ENCODE data around the gene SYN1. TPM values are rescaled to one million over a fixed set of nuclear protein-coding genes. Genes with fewer than 3 reads are reported as not detected.
A peak's percentile ranks its signal among the peaks of the same experiment; 100 is the strongest.

SYN1 gene
- total RNA-seq, 1 donor from 2014 or later: 5.3 TPM

- peaks cover 11% of the 10 kb centered on the region for H3K9me3 Mint-ChIP-seq (ENCODE audit: low read depth)
- TF ChIP-seq, protein P1, sequence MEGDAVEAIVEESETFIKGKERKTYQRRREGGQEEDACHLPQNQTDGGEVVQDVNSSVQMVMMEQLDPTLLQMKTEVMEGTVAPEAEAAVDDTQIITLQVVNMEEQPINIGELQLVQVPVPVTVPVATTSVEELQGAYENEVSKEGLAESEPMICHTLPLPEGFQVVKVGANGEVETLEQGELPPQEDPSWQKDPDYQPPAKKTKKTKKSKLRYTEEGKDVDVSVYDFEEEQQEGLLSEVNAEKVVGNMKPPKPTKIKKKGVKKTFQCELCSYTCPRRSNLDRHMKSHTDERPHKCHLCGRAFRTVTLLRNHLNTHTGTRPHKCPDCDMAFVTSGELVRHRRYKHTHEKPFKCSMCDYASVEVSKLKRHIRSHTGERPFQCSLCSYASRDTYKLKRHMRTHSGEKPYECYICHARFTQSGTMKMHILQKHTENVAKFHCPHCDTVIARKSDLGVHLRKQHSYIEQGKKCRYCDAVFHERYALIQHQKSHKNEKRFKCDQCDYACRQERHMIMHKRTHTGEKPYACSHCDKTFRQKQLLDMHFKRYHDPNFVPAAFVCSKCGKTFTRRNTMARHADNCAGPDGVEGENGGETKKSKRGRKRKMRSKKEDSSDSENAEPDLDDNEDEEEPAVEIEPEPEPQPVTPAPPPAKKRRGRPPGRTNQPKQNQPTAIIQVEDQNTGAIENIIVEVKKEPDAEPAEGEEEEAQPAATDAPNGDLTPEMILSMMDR (IDR thresholded peaks at IDR 0.05; ENCODE audit: unreplicated experiment): no peak
- no peaks in the 10 kb centered on the region for H3K4me1 Mint-ChIP-seq (ENCODE audit: low read depth)
- no peak overlapping the region for H3K4me3 Mint-ChIP-seq (ENCODE audit: low read depth)
- peaks cover 3% of the 10 kb centered on the region for H3K36me3 Mint-ChIP-seq (ENCODE audit: insufficient read depth)
- no peak overlapping the region for H3K27ac Mint-ChIP-seq
- no peak for DNase-seq (ENCODE audit: low spot score, unreplicated experiment)
- H3K27me3 Mint-ChIP-seq: no peaks in the 10 kb centered on the region
Observed at GRCh38 chrX:47587091-47587891, 32.4 kb downstream of the SYN1 start.

DNA sequence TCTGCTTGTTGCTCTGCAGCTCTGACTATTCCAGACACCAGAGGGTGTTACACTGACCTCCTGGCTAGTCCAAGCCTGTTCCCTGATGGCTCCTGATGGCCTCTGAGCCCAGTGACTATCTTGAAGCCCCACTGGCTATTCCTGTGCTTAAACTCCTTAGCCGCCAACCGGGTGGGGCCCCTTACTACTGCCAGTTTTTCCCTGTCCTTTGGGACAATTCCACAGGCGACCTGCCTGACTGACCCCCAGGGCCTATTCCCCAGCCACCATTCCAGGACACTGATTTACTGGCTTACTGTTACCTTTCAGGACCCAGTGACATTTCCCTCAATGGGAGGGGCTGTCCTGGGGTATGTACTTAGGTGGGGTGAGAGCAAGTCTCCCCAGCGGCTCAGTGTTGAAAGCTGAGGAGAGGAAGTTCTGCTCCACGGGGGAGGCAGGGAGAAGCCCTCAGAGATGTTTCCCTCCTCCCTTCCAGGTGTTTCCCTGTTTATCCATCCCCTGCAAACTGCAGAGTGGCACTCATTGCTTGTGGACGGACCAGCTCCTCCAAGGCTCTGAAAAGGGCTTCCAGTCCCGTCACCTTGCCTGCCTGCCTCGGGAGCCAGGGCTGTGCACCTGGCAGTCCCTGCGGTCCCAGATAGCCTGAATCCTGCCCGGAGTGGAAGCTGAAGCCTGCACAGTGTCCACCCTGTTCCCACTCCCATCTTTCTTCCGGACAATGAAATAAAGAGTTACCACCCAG, 33.4 kb downstream of the SYN1 start:
- Mint-ChIP-seq H3K9me3 (ENCODE audit: low read depth) (peaks cover 14% of the 10 kb centered on the region), H3K27me3 (no peaks in the 10 kb centered on the region), H3K36me3 (ENCODE audit: insufficient read depth) (peaks cover 3% of the 10 kb centered on the region), H3K27ac (no peak overlapping the region), H3K4me3 (ENCODE audit: low read depth) (no peak overlapping the region), H3K4me1 (ENCODE audit: low read depth) (peaks cover 3% of the 10 kb centered on the region)
- DNase-seq (ENCODE audit: low spot score, unreplicated experiment): no peak
- TF ChIP-seq, protein P1 (IDR thresholded peaks at IDR 0.05; ENCODE audit: unreplicated experiment): no peak

GRCh38 chrX:47585273-47585672, 34.4 kb downstream of the SYN1 start:
- H3K27me3 Mint-ChIP-seq: no peaks in the 10 kb centered on the region
- H3K36me3 Mint-ChIP-seq (ENCODE audit: insufficient read depth): peaks cover 3% of the 10 kb centered on the region
- no peak for DNase-seq (ENCODE audit: low spot score, unreplicated experiment)
- H3K4me1 Mint-ChIP-seq (ENCODE audit: low read depth): peaks cover 3% of the 10 kb centered on the region
- TF ChIP-seq, protein P1 (IDR thresholded peaks at IDR 0.05; ENCODE audit: unreplicated experiment): no peak
- H3K27ac Mint-ChIP-seq: no peak overlapping the region
- H3K4me3 Mint-ChIP-seq (ENCODE audit: low read depth): no peak overlapping the region
- H3K9me3 Mint-ChIP-seq (ENCODE audit: low read depth): peaks cover 14% of the 10 kb centered on the region

DNA sequence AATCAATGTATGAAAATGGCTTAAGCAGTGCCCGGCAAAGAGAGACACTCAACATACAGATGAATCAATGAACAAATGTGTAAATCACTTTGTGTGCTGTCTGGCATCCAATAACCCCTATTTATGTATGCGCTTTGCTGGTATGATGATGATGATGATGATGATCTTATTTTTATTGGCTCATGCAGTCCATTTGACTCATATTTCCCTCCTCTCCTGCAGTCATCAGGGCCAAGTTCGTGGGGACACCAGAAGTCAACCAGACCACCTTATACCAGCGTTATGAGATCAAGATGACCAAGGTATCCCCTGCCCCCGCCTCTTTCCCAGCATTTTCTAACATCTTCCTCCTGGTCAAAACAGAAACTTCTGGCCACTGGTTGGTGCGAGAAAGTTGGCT, 34.9 kb downstream of the SYN1 start:
- H3K27me3 Mint-ChIP-seq: no peaks in the 10 kb centered on the region
- peaks cover 3% of the 10 kb centered on the region for H3K36me3 Mint-ChIP-seq (ENCODE audit: insufficient read depth)
- peaks cover 3% of the 10 kb centered on the region for H3K4me1 Mint-ChIP-seq (ENCODE audit: low read depth)
- H3K9me3 Mint-ChIP-seq (ENCODE audit: low read depth): peaks cover 10% of the 10 kb centered on the region
- TF ChIP-seq, protein P1 (IDR thresholded peaks at IDR 0.05; ENCODE audit: unreplicated experiment): no peak
- no peak for DNase-seq (ENCODE audit: low spot score, unreplicated experiment)
- no peak overlapping the region for H3K4me3 Mint-ChIP-seq (ENCODE audit: low read depth)
- no peak overlapping the region for H3K27ac Mint-ChIP-seq

- Mint-ChIP-seq H3K4me3 (ENCODE audit: low read depth) (peak overlapping the region; percentile 36), H3K9me3 (ENCODE audit: low read depth) (peaks cover 10% of the 10 kb centered on the region), H3K27ac (no peak overlapping the region), H3K27me3 (no peaks in the 10 kb centered on the region), H3K4me1 (ENCODE audit: low read depth) (peaks cover 3% of the 10 kb centered on the region), H3K36me3 (ENCODE audit: insufficient read depth) (peaks cover 3% of the 10 kb centered on the region)
- DNase-seq (ENCODE audit: low spot score, unreplicated experiment): no peak
- TF ChIP-seq, protein P1 (IDR thresholded peaks at IDR 0.05; ENCODE audit: unreplicated experiment): no peak
Observed at GRCh38 chrX:47583240-47583861, 36.3 kb downstream of the SYN1 start.
